Measurements from ENCODE around the gene PRDM5. TPM values are rescaled to one million over a fixed set of nuclear protein-coding genes. Genes with fewer than 3 reads are reported as not detected.

The PRDM5 gene
- total RNA-seq, 1 experiment from 2014 or later = 8.3 TPM

DNA sequence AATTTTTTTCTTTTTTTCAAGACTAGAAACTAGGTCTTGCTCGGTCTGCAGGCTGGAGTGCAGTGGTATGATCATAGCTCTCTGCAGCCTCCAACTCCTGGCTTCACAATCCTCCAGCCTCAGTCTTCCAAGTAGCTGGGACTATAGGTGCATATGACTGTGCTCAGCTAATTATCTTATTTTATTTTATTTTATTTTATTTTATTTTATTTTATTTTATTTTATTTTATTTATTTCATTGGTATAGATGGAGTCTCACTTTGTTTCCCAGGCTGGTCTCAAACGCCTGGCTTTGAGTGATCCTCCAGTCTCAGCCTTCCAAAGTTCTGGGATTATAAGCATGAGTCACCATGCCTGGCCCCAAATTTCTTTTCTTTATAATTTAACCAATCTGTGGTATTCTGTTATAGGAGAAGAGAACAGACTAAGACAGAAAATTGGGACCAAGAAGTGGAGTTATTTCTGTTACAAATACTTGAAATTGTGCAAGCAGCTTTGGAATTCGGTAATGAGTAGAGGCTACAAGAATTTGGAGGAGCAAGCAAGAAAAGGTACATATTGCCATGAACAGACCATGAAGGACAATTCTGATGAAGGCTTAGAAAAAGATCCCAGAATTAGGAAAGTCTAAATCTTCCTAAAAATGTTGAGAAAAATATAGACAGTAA, 4.0 kb upstream of the PRDM5 start:
- CTCF ChIA-PET = no interaction called here
- Mint-ChIP-seq H3K4me3 (ENCODE audit: low read depth, unreplicated experiment) (no peak overlapping the region), H3K9me3 (ENCODE audit: low read depth, unreplicated experiment) (no peaks in the 10 kb centered on the region), H3K27ac (ENCODE audit: unreplicated experiment) (no peak overlapping the region), H3K36me3 (ENCODE audit: insufficient read depth, unreplicated experiment) (peaks cover 14% of the 10 kb centered on the region), H3K4me1 (ENCODE audit: low read depth, unreplicated experiment) (no peaks in the 10 kb centered on the region), H3K27me3 (ENCODE audit: unreplicated experiment) (no peaks in the 10 kb centered on the region)
- no TSS peak for BruUV-seq (replicated peaks)
- intact Hi-C loops (cut with micrococcal nuclease; ENCODE audit: unreplicated experiment) = no loop called here
- no peak for DNase-seq
- TF ChIP-seq CTCF (IDR thresholded peaks at IDR 0.05; ENCODE audit: unreplicated experiment) = no peak

- CTCF ChIA-PET = no interaction called here
- no peak for DNase-seq
- peaks cover 16% of the 10 kb centered on the region for H3K36me3 Mint-ChIP-seq (ENCODE audit: insufficient read depth, unreplicated experiment)
- no peaks in the 10 kb centered on the region for H3K27me3 Mint-ChIP-seq (ENCODE audit: unreplicated experiment)
- H3K4me3 Mint-ChIP-seq (ENCODE audit: low read depth, unreplicated experiment) = no peak overlapping the region
- H3K4me1 Mint-ChIP-seq (ENCODE audit: low read depth, unreplicated experiment) = no peaks in the 10 kb centered on the region
- TF ChIP-seq CTCF (IDR thresholded peaks at IDR 0.05; ENCODE audit: unreplicated experiment) = no peak
- H3K9me3 Mint-ChIP-seq (ENCODE audit: low read depth, unreplicated experiment) = no peaks in the 10 kb centered on the region
- BruUV-seq (replicated peaks) = no TSS peak
- H3K27ac Mint-ChIP-seq (ENCODE audit: unreplicated experiment) = no peak overlapping the region
- intact Hi-C loops (cut with micrococcal nuclease; ENCODE audit: unreplicated experiment) = loop anchor here (1.0 to 5.0 kb wide), 2 partner anchors 171 to 208 kb away; no protein-coding TSS in a partner anchor
Observed at GRCh38 chr4:120924931-120925330, 2.4 kb upstream of the PRDM5 start.

DNA sequence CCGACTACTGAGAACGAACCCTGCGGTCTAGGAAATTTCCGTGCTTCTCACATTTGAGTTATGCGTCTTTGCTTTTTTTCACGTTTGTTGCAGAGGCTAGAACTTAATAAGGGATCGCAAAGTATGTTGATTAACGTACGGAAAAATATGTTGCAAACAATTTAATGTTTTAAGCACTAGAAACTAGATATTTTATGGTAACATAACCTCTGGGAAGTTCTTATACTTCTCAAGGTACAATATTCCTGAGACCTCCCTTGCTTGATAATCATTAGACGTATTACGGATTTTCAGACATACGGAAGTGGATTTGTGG, 639 bp upstream of the PRDM5 start:
- CTCF ChIA-PET = no interaction called here
- no peak overlapping the region for H3K27ac Mint-ChIP-seq (ENCODE audit: unreplicated experiment)
- no TSS peak for BruUV-seq (replicated peaks)
- H3K4me3 Mint-ChIP-seq (ENCODE audit: low read depth, unreplicated experiment) = peak overlapping the region; percentile 85
- H3K4me1 Mint-ChIP-seq (ENCODE audit: low read depth, unreplicated experiment) = no peaks in the 10 kb centered on the region
- H3K27me3 Mint-ChIP-seq (ENCODE audit: unreplicated experiment) = no peaks in the 10 kb centered on the region
- TF ChIP-seq CTCF (IDR thresholded peaks at IDR 0.05; ENCODE audit: unreplicated experiment) = no peak
- no peak for DNase-seq
- no peaks in the 10 kb centered on the region for H3K9me3 Mint-ChIP-seq (ENCODE audit: low read depth, unreplicated experiment)
- H3K36me3 Mint-ChIP-seq (ENCODE audit: insufficient read depth, unreplicated experiment) = peaks cover 16% of the 10 kb centered on the region
- intact Hi-C loops (cut with micrococcal nuclease; ENCODE audit: unreplicated experiment) = loop anchor here (5.0 kb wide), 1 partner anchor 206 kb away; no protein-coding TSS in a partner anchor

- BruUV-seq (replicated peaks) = TSS peak; percentile 51
- no peaks in the 10 kb centered on the region for H3K9me3 Mint-ChIP-seq (ENCODE audit: low read depth, unreplicated experiment)
- peak overlapping the region; percentile 62 for H3K27ac Mint-ChIP-seq (ENCODE audit: unreplicated experiment)
- peaks cover 4% of the 10 kb centered on the region for H3K4me1 Mint-ChIP-seq (ENCODE audit: low read depth, unreplicated experiment)
- peaks cover 16% of the 10 kb centered on the region for H3K36me3 Mint-ChIP-seq (ENCODE audit: insufficient read depth, unreplicated experiment)
- no peaks in the 10 kb centered on the region for H3K27me3 Mint-ChIP-seq (ENCODE audit: unreplicated experiment)
- intact Hi-C loops (cut with micrococcal nuclease; ENCODE audit: unreplicated experiment) = loop anchor here (5.0 kb wide), 1 partner anchor 204 kb away; no protein-coding TSS in a partner anchor
- TF ChIP-seq CTCF (IDR thresholded peaks at IDR 0.05; ENCODE audit: unreplicated experiment) = no peak
- CTCF ChIA-PET = no interaction called here
- peak; percentile 43 for DNase-seq
- peak overlapping the region; percentile 85 for H3K4me3 Mint-ChIP-seq (ENCODE audit: low read depth, unreplicated experiment)
Observed at GRCh38 chr4:120921456-120922380, 808 bp downstream of the PRDM5 start.
